ENCODE results near the gene GRIN3B. TPM values are rescaled to one million over a fixed set of nuclear protein-coding genes. Genes with fewer than 3 reads are reported as not detected.

Gene GRIN3B
- total and polyA plus RNA-seq, 2 of the 8 experiments (the other 6 are each of a cell fraction or from before 2014, with no cell fraction given), result 0.45 to 1.0 TPM

- no peak overlapping the region for H3K4me3 ChIP-seq (ENCODE audit: extremely low read depth in 1 of 4, insufficient read depth in 2 of 4, low read depth in 3 of 4, low read length in 4 of 4)
- H3K56ac ChIP-seq (replicated peaks; ENCODE audit: insufficient read length, low read depth, low read length), result no peak overlapping the region
- H3K14ac ChIP-seq (ENCODE audit: insufficient read length), result no peak overlapping the region
- FAIRE-seq (no peak), DNase-seq (ENCODE audit: low read depth in 1 of 2, low spot score in 2 of 2) (no peak)
- H3K27ac ChIP-seq (ENCODE audit: low read depth, low read length), result no peak overlapping the region
- H3K27me3 ChIP-seq (replicated peaks in 1 of 4; ENCODE audit: control insufficient read depth in 3 of 4, extremely low read depth in 1 of 4, insufficient read depth in 3 of 4, low read length in 3 of 4), result no peaks in the 10 kb centered on the region; a peak in 1 of 7 replicates
- H3K79me1 ChIP-seq (ENCODE audit: low read depth, low read length), result no peaks in the 10 kb centered on the region
- peaks cover 0 to 30% (median 7%) of the 10 kb centered on the region in 4 experiments; a peak in 6 of 8 replicates for H3K36me3 ChIP-seq (ENCODE audit: control insufficient read depth in 2 of 4, insufficient read depth in 4 of 4, low read length in 3 of 4)
- H3K18ac ChIP-seq (ENCODE audit: extremely low read depth, low read length), result no peak overlapping the region
- peaks cover 12 to 34% of the 10 kb centered on the region in 2 experiments for H3K9me3 ChIP-seq (ENCODE audit: insufficient read depth in 2 of 2, low read depth in 1 of 2, low read length in 1 of 2)
- ChIA-PET POLR2A (ENCODE audit: partially characterized antibody) (interaction anchor here (0.7 to 1.6 kb wide), 6 partner anchors 9 to 34 kb away, joined by 3 to 6 read pairs (median 3); partner anchors contain the start of genes ABCA7, ARHGAP45 and CNN2), CTCF (ENCODE audit: partially characterized antibody) (no interaction called here)
- no peak overlapping the region for H2BK15ac ChIP-seq (ENCODE audit: low read length)
- H2AK5ac ChIP-seq (ENCODE audit: low read depth, low read length), result no peak overlapping the region
- no peak overlapping the region for H2BK12ac ChIP-seq (ENCODE audit: low read depth, low read length)
- no peak overlapping the region for H2BK20ac ChIP-seq (ENCODE audit: low read length)
- no peak overlapping the region for H2BK5ac ChIP-seq (ENCODE audit: low read depth, low read length)
- no peak overlapping the region for H2AFZ ChIP-seq (ENCODE audit: low read length)
- no peak overlapping the region for H4K5ac ChIP-seq (ENCODE audit: insufficient read length, low read depth, low read length)
- no peak overlapping the region for H4K91ac ChIP-seq (replicated peaks; ENCODE audit: insufficient read length, low read length)
- no peak overlapping the region for H3K4ac ChIP-seq (replicated peaks; ENCODE audit: insufficient read length, low read depth, low read length)
- no peak overlapping the region for H4K8ac ChIP-seq (ENCODE audit: extremely low read depth, insufficient read depth, low read length)
- H3K4me2 ChIP-seq (ENCODE audit: insufficient read depth in 1 of 2, low read depth in 2 of 2, low read length in 2 of 2), result no peak overlapping the region
- H3K4me1 ChIP-seq (replicated peaks in 1 of 4; ENCODE audit: control insufficient read depth in 3 of 4, insufficient read depth in 4 of 4, low read length in 3 of 4), result no peaks in the 10 kb centered on the region
- no peak overlapping the region for H3K9ac ChIP-seq (replicated peaks in 1 of 4; ENCODE audit: extremely low read depth in 1 of 4, low read depth in 3 of 4, low read length in 3 of 4)
- H3K23ac ChIP-seq (ENCODE audit: insufficient read length), result no peak overlapping the region
- peaks cover 3% of the 10 kb centered on the region; the same call in 1 of the 2 replicates for H3K23me2 ChIP-seq (ENCODE audit: low read depth, low read length)
- 96% methylated on average over 17 of the region's 17 CpGs; no CpG with 5 or more reads in 1 of the 2 experiments for WGBS, 2 experiments (ENCODE audit: extremely low coverage in 1 of 2, insufficient coverage in 1 of 2, insufficient read length in 1 of 2, insufficient replicate concordance in 2 of 2, low coverage in 1 of 2, low lambda C conversion rate in 2 of 2, missing lambda C conversion rate in 1 of 2)
- H3K79me2 ChIP-seq (ENCODE audit: control insufficient read depth in 1 of 2, insufficient read depth in 2 of 2, low read length in 2 of 2), result no peaks in the 10 kb centered on the region
- no peaks in the 10 kb centered on the region for H4K20me1 ChIP-seq (replicated peaks in 1 of 2; ENCODE audit: control insufficient read depth in 1 of 2, insufficient read depth in 2 of 2, low read length in 2 of 2)
- H2BK120ac ChIP-seq (replicated peaks; ENCODE audit: low read depth, low read length), result no peak overlapping the region
- TF ChIP-seq FOSL1 (IDR thresholded peaks at IDR 0.05; ENCODE audit: insufficient read depth, low read depth, low read length) (no peak), CBX5 (IDR thresholded peaks at IDR 0.05; ENCODE audit: low read depth, low read length) (no peak), USF2 (IDR thresholded peaks at IDR 0.05; ENCODE audit: low read length) (no peak), NANOG (IDR thresholded peaks at IDR 0.05; ENCODE audit: insufficient read depth, low read depth, low read length, poor library complexity, severe bottlenecking) (no peak), TBP (IDR thresholded peaks at IDR 0.05; ENCODE audit: low read depth, low read length) (no peak), CTBP2 (IDR thresholded peaks at IDR 0.05; ENCODE audit: borderline replicate concordance, insufficient read depth, insufficient read length, low read length) (no peak), ATF3 (IDR thresholded peaks at IDR 0.05; ENCODE audit: insufficient read depth, low read depth, low read length) (no peak), CTCF (IDR thresholded peaks at IDR 0.05; ENCODE audit: control extremely low read depth in 1 of 3, insufficient read depth in 1 of 3, low read depth in 1 of 3, low read length in 3 of 3) (no peak), BACH1 (IDR thresholded peaks at IDR 0.05; ENCODE audit: low read length) (no peak)
These were observed 51.6 kb downstream of the GRIN3B start for GRCh38 chr19:1051791-1052190.

All from H1 (cell line).